Fibroblast of skin of left quadriceps (primary cell): ENCODE data around the gene PPP1R36.
"Not testable (repeated sequence)": the region's sequence is repeated elsewhere in the genome, so short reads cannot be mapped to it uniquely, and the experiment has no call there.

Experiments
- DNase-seq, 2 experiments: peaks; one replicate each; pipeline ENCODE4 v3.0.0-alpha.2; 2013; ENCODE audit warnings: low read depth in 2 of 2

PPP1R36 gene

GRCh38 chr14:64612021-64612380 is 62.2 kb downstream of the PPP1R36 start:
- peak; percentile 81 to 82 for DNase-seq

GRCh38 chr14:64612971-64613666 is 63.4 kb downstream of the PPP1R36 start:
- DNase-seq, result no peak

- DNase-seq, result no peak
Measured at GRCh38 chr14:64614166-64614565, 64.4 kb downstream of the PPP1R36 start.

GRCh38 chr14:64614805-64615391 is 65.1 kb downstream of the PPP1R36 start:
- no peak for DNase-seq

GRCh38 chr14:64617872-64618408 is 68.2 kb downstream of the PPP1R36 start:
- DNase-seq, result not testable (repeated sequence)

GRCh38 chr14:64620910-64621309 is 71.1 kb downstream of the PPP1R36 start:
- DNase-seq, result no peak

- no peak for DNase-seq
Measured at GRCh38 chr14:64623554-64624165, 73.9 kb downstream of the PPP1R36 start.

GRCh38 chr14:64625386-64626232 is 75.8 kb downstream of the PPP1R36 start:
- DNase-seq, result no peak

GRCh38 chr14:64628940-64629408 is 79.2 kb downstream of the PPP1R36 start:
- peak; percentile 88 to 89 for DNase-seq

- DNase-seq, result no peak
Measured at GRCh38 chr14:64630778-64631177, 81.0 kb downstream of the PPP1R36 start.

GRCh38 chr14:64631222-64631621 is 81.5 kb downstream of the PPP1R36 start:
- DNase-seq, result not testable (repeated sequence)

GRCh38 chr14:64632056-64632455 is 82.3 kb downstream of the PPP1R36 start:
- DNase-seq, result no peak

- DNase-seq, result no peak
Measured at GRCh38 chr14:64634558-64634957, 84.8 kb downstream of the PPP1R36 start.

GRCh38 chr14:64636208-64636979 is 86.6 kb downstream of the PPP1R36 start:
- DNase-seq, result no peak

GRCh38 chr14:64636980-64637429 is 87.2 kb downstream of the PPP1R36 start:
- DNase-seq, result no peak

- DNase-seq, result no peak
Measured at GRCh38 chr14:64637735-64638473, 88.1 kb downstream of the PPP1R36 start.

- no peak for DNase-seq
Measured at GRCh38 chr14:64638625-64639024, 88.9 kb downstream of the PPP1R36 start.
